B cell (primary cell): Measurements from ENCODE around the gene FLAD1. TPM values are rescaled to one million over a fixed set of nuclear protein-coding genes. Genes with fewer than 3 reads are reported as not detected.

ENCODE experiments used
- ATAC-seq: fragments of 200-7000 bp; cut with Tn5 transposase; one replicate; pipeline ENCODE4 v1.10.0; 2021; ENCODE audit warnings: low read depth, mild to moderate bottlenecking, moderate number of reproducible peaks, moderate library complexity
- CTCF ChIA-PET: fragments of 350-600 bp; sonication (Branson Sonifier 250); formaldehyde crosslinking; loops from one replicate; lab custom pipeline; 2021; ENCODE audit warnings: antibody characterized with exemption, inconsistent platforms; lab: Charles Lee
- POLR2A ChIA-PET: fragments of 350-600 bp; sonication (Branson Sonifier 250); formaldehyde crosslinking; loops from one replicate; lab custom pipeline; 2021; ENCODE audit warnings: antibody characterized with exemption; lab: Charles Lee
- DNase-seq: peaks from one replicate; pipeline ENCODE4 v3.0.0; 2013
- H2AFZ ChIP-seq: 2 replicates; pipeline ENCODE4 v1.6.1; 2012; ENCODE audit warnings: mild to moderate bottlenecking, low read depth, low read length; ENCODE audit not compliant: insufficient read depth, poor library complexity, severe bottlenecking
- H3K27ac ChIP-seq, 2 donors: 1 replicate in 1 of 2; 2 replicates in 1 of 2; pipeline ENCODE4 v1.5.1; 2012 to 2013; ENCODE audit warnings: low read length in 2 of 2, mild to moderate bottlenecking in 2 of 2, moderate library complexity in 1 of 2
- H3K27me3 ChIP-seq, 4 experiments: fragments of 200-600 bp in 1 of 4; sonication (generic) in 1 of 4; replicated peaks in 1 of 4; 1 replicate in 2 of 4; 2 replicates in 2 of 4; pipeline versions ENCODE4 v1.6.1 to v1.7.0; 2013 to 2016; ENCODE audit warnings: low read length in 3 of 4, mild to moderate bottlenecking in 2 of 4, mixed read lengths in 1 of 4, moderate library complexity in 1 of 4; ENCODE audit not compliant: insufficient read depth in 4 of 4, control insufficient read depth in 3 of 4; ENCODE audit errors: control extremely low read depth in 1 of 4
- H3K36me3 ChIP-seq, 2 experiments: replicated peaks in 1 of 2; 1 replicate in 1 of 2; 2 replicates in 1 of 2; pipeline versions ENCODE4 v1.6.1 to v1.7.1; 2013; ENCODE audit warnings: low read length in 1 of 2; ENCODE audit not compliant: insufficient read depth in 2 of 2, control insufficient read depth in 1 of 2; ENCODE audit errors: control extremely low read depth in 1 of 2, extremely low read depth in 1 of 2
- H3K4me1 ChIP-seq, 2 donors: fragments of 200-600 bp in 1 of 2; sonication (generic) in 1 of 2; 1 replicate in 1 of 2; 2 replicates in 1 of 2; pipeline versions ENCODE4 v1.5.1 to v1.6.1; 2013 to 2017; ENCODE audit warnings: low read length in 2 of 2; ENCODE audit not compliant: control insufficient read depth in 2 of 2, insufficient read depth in 2 of 2
- H3K4me2 ChIP-seq: replicated peaks from 2 replicates; pipeline ENCODE3; 2012; ENCODE audit warnings: mild to moderate bottlenecking, low read depth, low read length; ENCODE audit not compliant: poor library complexity, severe bottlenecking
- H3K4me3 ChIP-seq, 5 experiments: fragments of 200-600 bp in 1 of 5; sonication (generic) in 1 of 5; 1 replicate in 3 of 5; 2 replicates in 2 of 5; pipeline versions ENCODE4 v1.5.1 to v1.7.0; 2011 to 2016; ENCODE audit warnings: low read length in 4 of 5, mild to moderate bottlenecking in 4 of 5, low read depth in 2 of 5, control low read depth in 1 of 5, moderate library complexity in 1 of 5; ENCODE audit not compliant: insufficient read depth in 1 of 5; ENCODE audit errors: control extremely low read depth in 1 of 5, extremely low read depth in 1 of 5
- H3K79me2 ChIP-seq: fragments of 200-600 bp; sonication (generic); one replicate; pipeline ENCODE4 v1.6.0; 2016; ENCODE audit warnings: low read length; ENCODE audit not compliant: control insufficient read depth, insufficient read depth
- H3K9ac ChIP-seq: fragments of 200-600 bp; sonication (generic); 2 replicates; pipeline ENCODE4 v1.6.1; 2017; ENCODE audit warnings: mild to moderate bottlenecking, low read length, moderate library complexity
- H3K9me3 ChIP-seq, 3 donors: one replicate each; pipeline versions ENCODE4 v1.6.1 to v1.7.1; 2013; ENCODE audit warnings: low read length in 2 of 3; ENCODE audit not compliant: control insufficient read depth in 2 of 3, insufficient read depth in 1 of 3; ENCODE audit errors: control extremely low read depth in 1 of 3
- H4K20me1 ChIP-seq: 2 replicates; pipeline ENCODE4 v1.6.0; 2012; ENCODE audit warnings: mild to moderate bottlenecking, low read length; ENCODE audit not compliant: insufficient read depth, control insufficient read depth, poor library complexity, severe bottlenecking
- H3K27ac Mint-ChIP-seq: one replicate; pipeline ENCODE4 v1.8.0; 2021; ENCODE audit warnings: mixed read lengths
- H3K27me3 Mint-ChIP-seq: one replicate; pipeline ENCODE4 v1.8.0; 2021; ENCODE audit warnings: mixed read lengths
- H3K4me1 Mint-ChIP-seq: one replicate; pipeline ENCODE4 v1.8.0; 2021; ENCODE audit warnings: mixed read lengths
- H3K4me3 Mint-ChIP-seq: one replicate; pipeline ENCODE4 v1.8.0; 2021; ENCODE audit warnings: mixed read lengths
- H3K9me3 Mint-ChIP-seq: one replicate; pipeline ENCODE4 v1.8.0; 2022; ENCODE audit warnings: mixed read lengths; ENCODE audit not compliant: insufficient read depth
- EZH2 ChIP-seq: IDR thresholded peaks from 2 replicates; pipeline ENCODE4 v1.6.1; 2012; ENCODE audit warnings: borderline replicate concordance, low read depth, mild to moderate bottlenecking, moderate library complexity, low read length; ENCODE audit not compliant: insufficient read depth, poor library complexity, severe bottlenecking
- WGBS: methylation state at CpG from one replicate; pipeline ENCODE4 v1.1.5; 2013; ENCODE audit warnings: missing lambda C conversion rate; ENCODE audit not compliant: insufficient coverage; 5-methylcytosine and 5-hydroxymethylcytosine counted together
- intact Hi-C: fragments of 100-400 bp; cut with micrococcal nuclease; formaldehyde crosslinking; loops from one replicate; pipeline ENCODE4 v1.10.0; 2022
- polyA plus RNA-seq: library from polyadenylated mRNA; depleted of rRNA; stranded (reverse); fragments of >200 nt; gene quantifications from 2 replicates; pipeline ENCODE4 v1.2.3, GENCODE V29; 2012
- total RNA-seq, 2 donors: library from RNA; stranded (reverse); fragments of 120-200 nt in 1 of 2; gene quantifications; 1 replicate in 1 of 2; 2 replicates in 1 of 2; pipeline versions ENCODE4 v1.2.3 to v1.2.4, GENCODE V29; 2013 to 2022
- TF ChIP-seq, protein P1 (sequence below): fragments of 200-600 bp; IDR thresholded peaks from one replicate; pipeline ENCODE4 v1.8.0; 2022; ENCODE audit warnings: antibody characterized with exemption, mild to moderate bottlenecking

Gene FLAD1
- total and polyA plus RNA-seq, 2 donors (not counting 1 experiment from before 2014, with no cell fraction given) = 51.4 to 83.0 TPM

DNA sequence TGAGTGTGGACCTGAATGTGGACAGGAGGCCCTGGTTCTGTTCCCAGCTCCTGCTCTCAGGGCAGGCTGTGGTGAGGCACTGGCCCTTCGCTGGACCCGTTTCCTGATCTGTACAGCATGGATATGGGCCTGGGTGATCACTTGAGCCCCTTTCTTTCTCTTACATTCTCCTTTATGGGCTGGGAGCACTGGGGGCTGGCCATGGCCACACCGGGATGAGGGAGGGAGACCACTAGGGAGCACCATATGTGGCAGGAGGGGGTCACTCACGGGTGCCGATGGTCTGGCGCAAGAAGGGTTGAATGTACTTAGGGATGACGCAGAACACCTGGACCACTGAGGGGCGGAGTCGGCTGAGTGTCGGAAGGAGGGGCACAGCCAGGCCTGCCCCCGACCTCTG, 47.8 kb downstream of the FLAD1 start:
- Mint-ChIP-seq H3K27me3 (peaks cover 7% of the 10 kb centered on the region), H3K27ac (no peak overlapping the region), H3K4me1 (no peaks in the 10 kb centered on the region), H3K4me3 (no peak overlapping the region), H3K9me3 (no peaks in the 10 kb centered on the region)
- CTCF ChIA-PET = no interaction called here
- Histone ChIP-seq H3K27me3 (no peaks in the 10 kb centered on the region), H3K36me3 (no peaks in the 10 kb centered on the region), H3K4me2 (no peak overlapping the region), H3K27ac (no peak overlapping the region), H3K9ac (no peak overlapping the region), H3K79me2 (no peaks in the 10 kb centered on the region), H3K4me1 (no peaks in the 10 kb centered on the region), H4K20me1 (no peaks in the 10 kb centered on the region), H3K9me3 (no peaks in the 10 kb centered on the region), H2AFZ (no peak overlapping the region), H3K4me3 (no peak overlapping the region)
- ATAC-seq (no peak), DNase-seq (no peak)
- 93% methylated on average over 11 of the region's 11 CpGs for WGBS
- intact Hi-C loops = no loop called here
- POLR2A ChIA-PET = no interaction called here
- TF ChIP-seq EZH2 = no peak
- TF ChIP-seq, protein P1, sequence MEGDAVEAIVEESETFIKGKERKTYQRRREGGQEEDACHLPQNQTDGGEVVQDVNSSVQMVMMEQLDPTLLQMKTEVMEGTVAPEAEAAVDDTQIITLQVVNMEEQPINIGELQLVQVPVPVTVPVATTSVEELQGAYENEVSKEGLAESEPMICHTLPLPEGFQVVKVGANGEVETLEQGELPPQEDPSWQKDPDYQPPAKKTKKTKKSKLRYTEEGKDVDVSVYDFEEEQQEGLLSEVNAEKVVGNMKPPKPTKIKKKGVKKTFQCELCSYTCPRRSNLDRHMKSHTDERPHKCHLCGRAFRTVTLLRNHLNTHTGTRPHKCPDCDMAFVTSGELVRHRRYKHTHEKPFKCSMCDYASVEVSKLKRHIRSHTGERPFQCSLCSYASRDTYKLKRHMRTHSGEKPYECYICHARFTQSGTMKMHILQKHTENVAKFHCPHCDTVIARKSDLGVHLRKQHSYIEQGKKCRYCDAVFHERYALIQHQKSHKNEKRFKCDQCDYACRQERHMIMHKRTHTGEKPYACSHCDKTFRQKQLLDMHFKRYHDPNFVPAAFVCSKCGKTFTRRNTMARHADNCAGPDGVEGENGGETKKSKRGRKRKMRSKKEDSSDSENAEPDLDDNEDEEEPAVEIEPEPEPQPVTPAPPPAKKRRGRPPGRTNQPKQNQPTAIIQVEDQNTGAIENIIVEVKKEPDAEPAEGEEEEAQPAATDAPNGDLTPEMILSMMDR = no peak

DNA sequence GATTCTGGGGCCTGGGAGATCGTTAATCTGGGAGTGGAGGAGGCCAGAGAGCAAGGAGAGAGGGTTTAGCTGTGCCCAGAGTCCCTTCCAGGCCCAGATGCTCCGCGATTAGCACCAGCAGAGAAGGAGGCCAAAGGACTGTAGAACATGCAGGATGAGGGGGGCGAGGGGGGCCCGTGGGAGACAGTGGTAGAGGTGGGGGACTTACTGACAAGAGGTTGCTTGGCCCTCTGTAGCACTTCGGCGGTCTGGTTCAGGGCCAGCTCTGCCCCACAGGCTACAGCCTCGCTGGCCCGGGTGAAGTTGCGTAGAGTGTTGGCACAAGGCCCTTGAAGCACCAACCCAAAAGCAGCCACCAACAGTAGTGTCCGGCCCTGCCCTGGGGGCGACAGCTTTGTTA, 49.7 kb downstream of the FLAD1 start:
- DNase-seq (no peak), ATAC-seq (no peak)
- Histone ChIP-seq H3K9me3 (no peaks in the 10 kb centered on the region), H2AFZ (no peak overlapping the region), H4K20me1 (no peaks in the 10 kb centered on the region), H3K27me3 (peaks cover 0 to 8% (median 0%) of the 10 kb centered on the region in 4 experiments), H3K4me3 (no peak overlapping the region), H3K79me2 (no peaks in the 10 kb centered on the region), H3K36me3 (no peaks in the 10 kb centered on the region), H3K9ac (no peak overlapping the region), H3K4me2 (no peak overlapping the region), H3K27ac (no peak overlapping the region), H3K4me1 (no peaks in the 10 kb centered on the region)
- Mint-ChIP-seq H3K27me3 (peaks cover 11% of the 10 kb centered on the region), H3K4me1 (no peaks in the 10 kb centered on the region), H3K4me3 (no peak overlapping the region), H3K27ac (no peak overlapping the region), H3K9me3 (no peaks in the 10 kb centered on the region)
- intact Hi-C loops = no loop called here
- 94% methylated on average over 12 of the region's 12 CpGs for WGBS
- TF ChIP-seq EZH2 = no peak
- TF ChIP-seq, protein P1 = no peak
- ChIA-PET POLR2A (no interaction called here), CTCF (interaction anchor here (1.4 to 1.7 kb wide), 2 partner anchors 9 to 12 kb away, joined by 4 to 6 read pairs; no protein-coding TSS in a partner anchor)
